GM21723 (cell line): ENCODE measurements around the gene POLR2L.

Source experiments
- ATAC-seq: cut with Tn5 transposase; IDR thresholded peaks from one replicate; pipeline ENCODE4 v1.9.1; 2021; ENCODE audit warnings: mild to moderate bottlenecking, moderate library complexity; ENCODE audit not compliant: unreplicated experiment

POLR2L gene

DNA sequence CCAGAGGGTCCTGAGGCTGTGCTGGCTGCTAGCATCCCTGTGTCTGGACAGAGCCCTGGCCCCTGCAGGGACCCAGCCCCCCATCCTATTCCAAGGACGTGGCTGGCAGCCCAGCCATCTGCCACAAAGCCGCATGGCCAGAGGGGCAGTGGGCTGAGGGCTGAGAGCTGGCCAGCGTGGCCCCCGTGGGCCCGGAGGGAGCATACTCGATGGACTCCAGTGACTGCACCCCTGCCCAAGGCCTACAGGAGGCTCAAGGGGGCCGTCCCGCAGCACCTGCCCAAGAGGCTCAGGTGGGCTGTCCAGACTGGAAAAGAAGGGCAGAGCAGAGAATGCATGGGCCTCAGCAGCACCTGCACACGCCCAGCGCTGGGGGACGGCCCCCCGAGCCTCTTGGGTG, 13.5 kb upstream of the POLR2L start:
- ATAC-seq: no peak

- no peak for ATAC-seq
Measured at GRCh38 chr11:855330-855674, 13.0 kb upstream of the POLR2L start.

DNA sequence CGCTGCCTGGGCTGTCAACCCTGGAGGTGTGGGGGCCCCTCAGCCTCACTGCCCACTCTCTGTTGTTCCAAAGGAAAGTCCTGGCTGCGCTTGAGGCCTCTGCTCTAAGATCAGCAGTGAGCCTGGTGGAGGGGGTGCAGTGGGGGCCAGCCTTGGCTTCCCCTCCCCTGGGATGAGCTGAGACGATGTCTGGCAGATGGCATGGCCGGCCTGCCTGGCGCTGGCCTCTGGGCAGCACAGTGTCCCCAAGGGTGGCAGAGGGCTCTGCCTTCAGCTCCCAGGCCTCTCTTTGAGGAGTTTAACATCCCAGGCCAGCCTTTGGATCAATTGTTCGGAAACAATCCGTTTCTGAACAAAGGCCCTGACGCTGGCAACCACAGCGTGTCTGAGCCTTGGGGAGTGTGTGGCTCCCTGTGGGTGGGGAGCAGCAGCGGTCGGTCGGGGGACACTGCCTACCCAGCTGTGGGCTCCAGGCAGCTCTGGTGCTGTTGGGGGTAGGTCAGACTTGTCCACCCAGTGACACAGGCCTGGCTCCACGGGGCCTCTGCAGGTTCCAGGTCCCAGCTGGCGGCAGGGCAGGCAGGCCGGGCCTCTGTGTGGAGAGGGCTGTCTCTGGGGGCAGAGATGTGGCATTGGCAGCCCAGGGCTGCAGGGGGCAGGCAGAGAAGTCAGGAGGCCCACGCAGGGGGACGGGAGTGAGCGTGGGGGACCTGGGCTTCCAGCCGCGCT, 12.4 kb upstream of the POLR2L start:
- no peak for ATAC-seq

- no peak for ATAC-seq
Measured at GRCh38 chr11:853682-854448, 11.5 kb upstream of the POLR2L start.

DNA sequence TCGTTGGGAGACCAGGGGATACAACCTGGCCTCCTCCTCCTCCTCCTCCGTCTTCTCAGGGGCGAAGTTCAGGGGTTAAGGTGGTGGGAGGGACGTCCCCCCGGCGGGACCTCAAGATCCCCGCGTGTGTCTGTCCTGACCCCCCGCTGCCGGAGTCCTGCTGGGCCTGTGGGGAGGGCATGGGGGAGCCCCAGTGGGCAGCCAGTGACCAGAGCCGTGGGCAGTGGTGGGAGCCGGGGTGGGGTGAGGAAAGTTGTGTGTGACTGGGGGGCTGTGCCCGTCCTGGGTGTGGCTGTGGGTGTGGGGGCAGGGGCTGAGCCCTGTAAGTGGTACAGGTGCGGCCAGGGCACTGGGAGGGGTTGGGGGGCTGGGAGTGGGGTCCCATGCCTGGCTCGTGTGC, 10.4 kb upstream of the POLR2L start:
- no peak for ATAC-seq

DNA sequence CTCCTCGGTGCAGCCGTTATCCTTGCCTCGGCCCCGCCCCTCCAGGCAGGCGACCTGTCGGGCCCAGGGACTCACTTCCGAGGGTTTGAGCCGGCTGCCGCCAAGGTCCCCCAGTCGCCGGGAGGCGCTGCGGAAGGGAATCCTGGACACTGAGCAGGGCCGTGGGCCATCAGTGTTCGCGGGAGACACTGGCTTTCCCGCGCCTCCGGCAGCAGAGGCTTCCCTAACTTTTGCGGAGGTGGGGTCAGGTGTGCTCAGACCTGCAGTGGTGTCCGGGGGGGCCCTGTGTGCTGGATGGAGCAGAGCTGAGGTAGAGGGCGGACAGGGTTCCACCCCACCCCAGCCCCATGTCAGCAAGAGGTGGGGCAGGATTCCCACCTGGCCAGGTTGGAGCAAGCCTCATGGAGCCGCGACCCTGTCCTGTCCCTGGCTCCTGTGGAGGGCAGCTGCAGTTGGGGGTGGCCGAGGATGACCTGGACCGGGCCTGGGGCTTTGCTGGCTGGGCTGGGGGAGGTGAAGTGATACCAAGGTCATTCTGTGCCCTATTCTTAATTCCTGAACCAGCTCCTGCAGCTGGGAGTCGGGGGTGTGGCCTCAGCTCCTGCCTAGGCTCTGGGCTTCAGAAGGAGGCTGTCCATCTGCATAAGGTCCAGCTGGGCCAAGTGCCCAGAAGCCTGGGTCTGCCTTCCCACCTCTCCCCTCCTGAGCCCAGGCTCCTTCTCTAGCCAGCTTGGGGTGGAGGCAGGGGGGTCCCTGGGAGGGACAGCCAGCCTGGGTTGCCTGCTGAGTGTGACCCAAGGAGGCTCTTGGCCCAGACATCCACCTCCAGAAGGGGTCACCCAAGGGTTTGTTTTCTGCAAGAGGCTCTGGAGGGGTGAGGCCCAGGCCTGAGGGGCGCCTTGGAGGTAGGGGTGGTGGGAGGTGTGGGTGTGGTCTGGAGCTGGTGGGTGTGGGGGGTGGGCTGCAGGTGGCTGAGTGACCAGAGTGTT, 8.7 kb upstream of the POLR2L start:
- ATAC-seq: no peak

- no peak for ATAC-seq
Measured at GRCh38 chr11:849951-850774, 7.8 kb upstream of the POLR2L start.

GRCh38 chr11:849104-849824, 6.9 kb upstream of the POLR2L start:
- no peak for ATAC-seq

GRCh38 chr11:848380-848931, 6.1 kb upstream of the POLR2L start:
- ATAC-seq: no peak

GRCh38 chr11:847876-848275, 5.5 kb upstream of the POLR2L start:
- no peak for ATAC-seq

DNA sequence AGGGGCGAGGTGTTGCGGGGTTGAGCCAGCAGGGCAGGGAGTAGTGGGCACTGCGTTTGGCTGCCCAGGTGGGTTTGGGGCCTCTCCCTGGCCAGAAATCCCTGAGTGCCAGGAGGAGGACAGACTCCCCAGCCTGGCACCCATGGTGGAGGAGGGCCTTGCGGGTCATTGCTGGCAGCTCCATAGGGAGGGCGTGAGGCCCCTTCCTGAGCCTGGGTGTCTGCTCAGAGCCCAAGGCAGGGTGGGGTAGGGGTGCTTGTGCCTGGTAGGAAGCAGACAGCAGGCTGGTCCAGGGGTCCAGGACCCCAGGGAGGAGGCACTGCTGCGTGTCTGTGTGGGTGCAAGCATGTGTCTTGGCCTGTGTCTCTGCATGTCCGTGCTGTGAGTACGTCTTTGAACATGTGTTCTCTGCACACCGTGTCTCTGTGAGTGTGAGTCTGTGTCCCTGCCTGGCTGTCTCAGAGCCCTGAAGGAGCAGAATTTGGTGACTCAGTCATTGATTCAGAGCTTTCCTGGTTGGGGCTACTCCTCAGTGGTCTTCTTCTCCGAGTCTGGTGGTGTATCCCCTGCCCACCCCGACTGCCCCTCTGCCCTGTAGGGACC, 4.3 kb upstream of the POLR2L start:
- ATAC-seq: no peak

- no peak for ATAC-seq
Measured at GRCh38 chr11:845872-846495, 3.7 kb upstream of the POLR2L start.

DNA sequence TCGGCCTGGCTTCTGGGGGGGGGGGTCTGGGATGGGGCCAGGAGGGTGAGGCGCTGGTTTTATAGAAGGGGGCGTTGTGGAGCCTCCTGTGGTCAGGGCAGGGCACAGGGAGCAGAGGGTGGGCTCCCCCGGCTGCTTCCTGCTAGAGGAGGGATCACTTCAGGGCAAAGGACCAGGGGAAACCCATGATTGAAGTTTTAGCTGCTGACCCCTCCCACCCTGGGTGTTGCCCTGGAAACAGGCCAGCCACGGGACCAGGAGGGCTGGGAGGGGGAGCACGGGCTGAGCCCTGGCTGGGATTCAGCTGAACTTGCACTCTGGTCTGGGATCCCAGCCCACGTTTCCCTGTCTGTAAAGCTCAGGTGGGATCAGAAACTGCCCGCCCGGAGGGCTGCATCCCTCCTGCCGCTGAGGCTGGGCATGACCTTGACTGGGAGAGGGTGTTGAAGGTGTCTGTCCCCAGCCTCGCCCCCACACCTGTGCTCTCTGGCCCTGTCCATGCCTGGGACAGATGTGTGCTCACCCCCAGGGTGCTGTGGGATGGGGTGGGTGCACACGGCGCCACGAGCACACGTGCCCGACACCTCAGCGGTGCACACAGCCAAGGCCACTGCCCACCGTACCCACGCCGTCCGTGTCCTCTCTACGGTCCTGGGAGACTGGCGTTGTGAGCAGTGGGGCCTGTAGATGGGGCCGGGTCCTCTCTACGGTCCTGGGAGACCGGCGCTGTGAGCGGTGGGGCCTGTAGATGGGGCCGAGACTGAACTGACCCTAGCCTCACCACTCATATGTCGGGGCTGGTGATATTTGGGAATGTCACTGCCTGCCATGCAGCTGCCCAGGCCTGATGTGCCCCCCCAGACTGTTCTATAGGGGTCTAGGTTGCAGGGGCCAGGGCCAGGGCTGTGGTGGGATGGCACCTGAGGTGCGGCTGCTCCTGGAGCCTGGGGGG, 2.6 kb upstream of the POLR2L start:
- ATAC-seq: no peak

DNA sequence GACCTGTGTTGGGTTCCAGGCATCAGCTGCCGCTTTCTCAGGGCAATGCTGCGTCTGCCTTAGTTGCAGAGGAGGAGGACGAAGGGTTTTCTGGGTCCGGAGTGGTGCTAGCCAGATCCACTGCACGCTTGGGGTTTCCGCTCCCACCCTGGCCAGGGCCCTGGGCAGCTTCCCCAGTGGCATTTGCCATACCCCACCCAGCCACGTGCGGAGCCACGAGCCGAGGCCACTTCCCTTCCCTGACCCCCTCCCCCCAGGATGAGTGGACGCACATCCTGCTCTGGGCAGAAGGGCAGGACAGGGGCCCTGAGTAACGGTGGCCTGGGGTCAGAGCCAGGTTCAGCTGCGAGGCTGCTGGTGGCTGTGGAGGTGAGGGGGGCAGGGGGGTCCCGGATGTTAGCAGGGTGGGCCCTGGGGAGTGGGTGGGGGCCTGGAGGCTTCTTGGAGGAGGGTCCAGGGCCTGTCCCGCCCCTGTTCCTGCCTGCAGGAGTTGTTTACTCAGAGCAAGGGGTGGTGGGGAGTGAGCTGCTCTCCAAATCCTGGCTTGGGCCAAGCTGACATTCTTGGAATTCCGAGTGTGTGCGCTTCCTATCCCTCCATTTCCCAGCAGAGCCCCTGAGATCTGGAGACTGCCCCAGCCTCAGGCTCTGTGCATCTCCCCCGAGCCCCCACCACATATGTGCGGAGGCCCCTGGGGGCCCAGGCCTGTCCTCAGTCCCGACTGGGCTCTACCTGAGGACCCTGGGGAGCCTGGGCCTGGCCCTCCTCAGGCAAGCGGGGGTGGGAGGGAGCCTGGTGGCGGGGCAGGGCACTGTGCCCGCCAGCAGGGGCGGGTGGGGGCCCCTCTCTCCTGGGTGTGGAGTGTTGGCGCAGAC, 1.7 kb upstream of the POLR2L start:
- ATAC-seq: no peak

- no peak for ATAC-seq
Measured at GRCh38 chr11:843086-843734, 881 bp upstream of the POLR2L start.

DNA sequence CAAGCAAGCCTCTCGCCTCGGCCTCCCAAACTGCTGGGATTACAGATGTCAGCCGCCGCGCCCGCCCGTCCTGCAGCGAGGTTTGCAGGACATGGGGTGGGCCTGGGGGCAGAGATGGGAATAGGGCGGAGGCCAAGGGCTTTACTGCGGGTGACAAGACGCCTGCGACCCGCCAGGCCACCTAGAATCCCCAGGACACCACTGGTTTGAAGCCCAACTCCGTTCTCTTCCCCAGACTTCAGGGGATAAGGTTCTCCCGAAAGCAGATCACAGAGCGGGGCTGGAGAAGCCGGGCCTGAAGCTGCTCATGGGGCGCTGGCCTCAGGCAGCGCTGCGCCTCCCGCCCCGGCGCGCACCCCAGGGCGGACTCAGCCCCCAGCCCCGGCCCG, 354 bp downstream of the POLR2L start:
- ATAC-seq: peak; percentile 32
